ENCODE results near the gene PCCA.
"Not testable (repeated sequence)": the region's sequence is repeated elsewhere in the genome, so short reads cannot be mapped to it uniquely, and the experiment has no call there.

Gene PCCA, protein sequence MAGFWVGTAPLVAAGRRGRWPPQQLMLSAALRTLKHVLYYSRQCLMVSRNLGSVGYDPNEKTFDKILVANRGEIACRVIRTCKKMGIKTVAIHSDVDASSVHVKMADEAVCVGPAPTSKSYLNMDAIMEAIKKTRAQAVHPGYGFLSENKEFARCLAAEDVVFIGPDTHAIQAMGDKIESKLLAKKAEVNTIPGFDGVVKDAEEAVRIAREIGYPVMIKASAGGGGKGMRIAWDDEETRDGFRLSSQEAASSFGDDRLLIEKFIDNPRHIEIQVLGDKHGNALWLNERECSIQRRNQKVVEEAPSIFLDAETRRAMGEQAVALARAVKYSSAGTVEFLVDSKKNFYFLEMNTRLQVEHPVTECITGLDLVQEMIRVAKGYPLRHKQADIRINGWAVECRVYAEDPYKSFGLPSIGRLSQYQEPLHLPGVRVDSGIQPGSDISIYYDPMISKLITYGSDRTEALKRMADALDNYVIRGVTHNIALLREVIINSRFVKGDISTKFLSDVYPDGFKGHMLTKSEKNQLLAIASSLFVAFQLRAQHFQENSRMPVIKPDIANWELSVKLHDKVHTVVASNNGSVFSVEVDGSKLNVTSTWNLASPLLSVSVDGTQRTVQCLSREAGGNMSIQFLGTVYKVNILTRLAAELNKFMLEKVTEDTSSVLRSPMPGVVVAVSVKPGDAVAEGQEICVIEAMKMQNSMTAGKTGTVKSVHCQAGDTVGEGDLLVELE

DNA sequence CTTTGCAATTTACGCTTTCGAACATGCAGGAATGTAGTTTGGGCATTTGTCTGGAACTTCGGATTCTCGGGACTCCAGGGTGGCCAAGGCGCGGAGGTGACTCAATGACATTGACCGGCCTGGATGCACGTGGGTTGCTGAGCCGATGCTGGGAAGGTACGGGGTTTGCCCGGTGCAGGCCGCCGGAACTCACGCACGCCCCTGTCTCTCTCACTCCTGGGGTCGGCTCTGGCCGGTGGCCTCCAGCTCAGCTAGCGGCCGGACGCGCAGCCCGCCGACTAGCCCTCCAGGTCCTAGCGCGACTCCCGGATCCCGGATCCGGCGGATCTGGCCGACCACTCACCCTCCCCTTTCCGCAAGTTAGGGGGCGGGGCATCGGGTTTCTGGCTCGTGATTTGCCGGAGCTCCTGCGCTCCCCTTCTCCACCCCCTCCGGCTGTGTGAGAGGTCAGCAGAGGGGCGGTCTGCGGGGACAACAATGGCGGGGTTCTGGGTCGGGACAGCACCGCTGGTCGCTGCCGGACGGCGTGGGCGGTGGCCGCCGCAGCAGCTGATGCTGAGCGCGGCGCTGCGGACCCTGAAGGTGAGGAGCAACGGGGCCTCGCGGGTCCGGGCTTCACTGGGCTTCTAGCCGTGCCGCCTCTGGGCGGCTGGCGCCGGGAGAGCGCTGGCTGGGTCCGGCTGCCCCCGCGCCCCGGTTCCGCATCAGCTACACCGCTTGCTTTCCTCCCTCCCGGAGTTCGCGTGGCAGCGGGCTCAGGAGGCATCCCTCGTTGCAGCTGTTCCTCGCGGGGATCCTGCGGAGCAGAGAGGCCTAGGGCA, at the start of gene PCCA:
TSS of gene PCCA (plus strand) at position 450 of the 821 bp plus-strand sequence. CDS start at position 478, 28 bp downstream.
- DNase-seq = peak; percentile 95

DNA sequence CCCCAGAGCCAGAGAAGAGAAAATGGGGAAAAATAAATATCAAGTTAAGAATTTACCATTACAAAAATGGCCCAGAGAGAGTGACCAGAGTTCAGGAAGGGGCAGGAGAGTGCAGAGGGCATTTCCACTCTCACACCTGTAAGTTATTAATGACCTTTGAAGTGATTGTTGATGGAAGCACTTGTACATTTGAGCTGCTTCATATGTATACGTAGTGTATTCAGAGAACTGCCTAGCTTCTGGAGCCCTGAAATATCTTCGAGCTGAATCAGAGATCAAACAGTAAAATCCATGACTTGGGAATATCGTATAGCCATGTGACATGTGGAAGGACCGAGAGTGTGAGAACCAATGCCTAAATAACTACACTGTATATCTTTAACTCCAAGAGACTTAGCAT, 49.2 kb upstream of the PCCA start:
- peak; percentile 27 for DNase-seq

DNA sequence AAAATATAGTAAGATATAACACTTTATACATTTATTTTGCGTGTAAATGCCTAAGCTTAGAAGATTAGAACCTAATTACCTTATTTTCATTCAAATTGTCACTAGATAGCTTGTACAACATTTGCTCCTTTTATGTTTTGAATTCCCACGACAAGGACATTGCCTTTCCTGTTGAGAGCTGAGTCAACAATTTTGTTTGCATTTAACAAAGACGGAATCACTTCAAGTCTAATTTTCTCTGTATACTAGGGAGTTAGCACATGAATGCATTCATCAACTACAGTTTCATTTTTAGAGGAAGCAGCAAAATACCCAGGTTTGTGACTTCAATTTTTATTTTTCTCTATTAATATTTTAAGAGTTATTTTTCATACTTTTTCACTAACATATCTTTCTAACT, 48.7 kb upstream of the PCCA start:
- no peak for DNase-seq

DNA sequence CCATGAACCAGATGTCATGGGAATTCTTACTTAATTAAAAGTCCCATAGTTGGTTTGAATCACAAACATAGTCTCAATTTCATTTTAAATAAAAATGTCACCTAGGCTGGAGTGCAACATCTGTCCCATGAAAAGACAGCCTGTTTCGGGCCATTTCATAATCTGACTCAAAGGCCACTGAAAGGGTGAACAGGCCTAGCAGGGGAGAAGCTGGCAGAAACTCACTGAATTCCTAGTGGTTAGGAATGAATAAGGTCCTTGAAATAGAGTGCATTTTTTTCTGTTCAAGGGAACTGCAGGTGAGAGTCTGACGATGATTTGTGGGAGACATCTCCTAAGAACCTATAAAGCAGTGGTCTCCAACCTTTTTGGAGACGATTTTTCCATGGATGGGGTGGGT, 44.0 kb upstream of the PCCA start:
- no peak for DNase-seq

DNA sequence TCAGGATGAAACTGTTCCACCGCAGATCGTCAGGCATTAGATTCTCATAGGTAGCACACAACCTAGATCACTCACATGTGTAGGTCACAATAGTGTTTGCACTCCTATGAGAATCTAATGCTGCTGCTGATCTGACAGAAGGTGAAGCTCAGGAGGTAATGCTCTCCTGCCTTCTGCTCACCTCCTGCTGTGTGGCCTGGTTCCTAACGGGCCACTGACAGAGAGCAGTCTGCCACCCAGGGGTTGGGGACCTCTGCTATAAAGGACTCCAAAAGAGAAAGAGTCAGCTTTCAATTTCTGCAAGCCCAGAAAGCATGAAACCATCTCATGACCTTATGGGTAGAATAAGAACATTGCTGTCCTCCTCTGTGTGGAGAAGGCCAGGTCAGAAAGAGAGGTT, 43.5 kb upstream of the PCCA start:
- no peak for DNase-seq

DNA sequence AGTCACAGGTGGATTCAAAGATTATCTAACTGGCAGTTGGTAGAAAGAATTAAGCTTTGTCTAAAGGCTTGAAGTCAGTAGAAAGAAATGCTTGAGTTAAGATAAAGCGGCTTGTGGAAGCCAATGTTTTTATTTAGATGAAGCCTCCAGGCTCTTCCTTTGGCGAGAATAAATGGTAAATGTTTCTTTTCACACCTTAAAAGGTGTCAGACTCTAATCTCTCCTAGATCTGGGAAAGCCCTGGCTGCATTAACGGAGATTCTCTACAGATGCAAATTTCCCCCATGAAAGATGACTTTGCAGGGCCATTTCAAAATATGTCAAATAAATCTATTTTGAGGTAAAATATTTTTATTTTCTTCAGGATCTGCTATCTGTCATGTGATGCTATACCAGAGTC, 37.8 kb upstream of the PCCA start:
- no peak for DNase-seq

DNA sequence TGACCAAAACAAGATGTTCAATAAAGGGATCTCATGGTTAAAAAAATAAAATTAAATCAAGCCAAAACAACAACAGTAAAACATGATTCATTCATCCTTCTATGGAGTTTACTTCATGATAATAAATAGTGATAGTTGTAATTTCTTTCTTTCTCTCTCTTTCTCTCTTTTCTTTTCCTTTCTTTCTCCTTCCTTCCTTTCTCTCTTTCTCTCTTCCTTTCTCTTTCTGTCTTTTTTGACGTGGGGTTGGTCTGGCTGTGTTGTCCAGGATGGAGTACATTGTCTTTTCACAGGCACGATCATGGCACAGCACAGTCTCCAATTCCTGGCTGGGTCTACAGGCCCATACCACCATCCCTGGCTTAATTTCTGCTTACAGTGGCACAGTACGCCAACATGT, 29.1 kb upstream of the PCCA start:
- DNase-seq = no peak

DNA sequence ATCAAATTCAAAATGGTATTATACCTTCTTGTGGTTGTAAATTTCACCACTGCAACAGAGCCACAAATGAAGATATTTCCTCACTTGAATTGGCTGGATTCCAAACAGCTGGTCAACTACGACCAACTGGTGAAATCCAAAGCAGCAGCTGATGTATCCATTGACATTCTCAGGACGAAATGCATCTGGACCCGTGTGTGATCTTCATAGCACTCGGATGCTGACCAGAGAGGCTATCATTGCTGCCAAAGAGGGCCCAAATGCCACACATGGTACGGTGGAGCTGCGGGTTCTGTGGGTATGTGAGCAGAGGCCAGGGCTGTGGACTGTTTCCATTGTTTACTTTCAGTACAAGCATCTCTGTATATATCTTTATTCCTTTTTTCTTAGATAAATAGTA, 25.6 kb upstream of the PCCA start:
- no peak for DNase-seq

DNA sequence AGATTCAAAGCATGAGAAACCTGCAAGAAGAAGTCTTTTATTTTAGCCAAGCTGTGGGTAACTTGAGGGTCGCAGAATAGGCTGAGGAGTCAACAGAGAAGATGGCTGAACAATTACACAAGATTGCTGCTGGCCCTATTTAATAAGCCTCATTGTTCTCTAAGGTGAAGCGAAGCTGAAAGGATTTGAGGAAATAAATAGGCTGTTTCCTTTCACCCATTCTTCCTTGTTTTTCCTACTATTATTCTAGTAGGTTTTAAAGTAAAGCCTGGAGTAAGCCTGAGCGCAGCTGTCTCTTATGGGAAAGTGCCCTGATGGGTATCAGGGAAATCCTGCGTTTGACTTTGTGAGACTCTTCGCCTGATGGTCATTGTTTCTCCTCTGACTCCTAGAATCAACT, 25.0 kb upstream of the PCCA start:
- no peak for DNase-seq

DNA sequence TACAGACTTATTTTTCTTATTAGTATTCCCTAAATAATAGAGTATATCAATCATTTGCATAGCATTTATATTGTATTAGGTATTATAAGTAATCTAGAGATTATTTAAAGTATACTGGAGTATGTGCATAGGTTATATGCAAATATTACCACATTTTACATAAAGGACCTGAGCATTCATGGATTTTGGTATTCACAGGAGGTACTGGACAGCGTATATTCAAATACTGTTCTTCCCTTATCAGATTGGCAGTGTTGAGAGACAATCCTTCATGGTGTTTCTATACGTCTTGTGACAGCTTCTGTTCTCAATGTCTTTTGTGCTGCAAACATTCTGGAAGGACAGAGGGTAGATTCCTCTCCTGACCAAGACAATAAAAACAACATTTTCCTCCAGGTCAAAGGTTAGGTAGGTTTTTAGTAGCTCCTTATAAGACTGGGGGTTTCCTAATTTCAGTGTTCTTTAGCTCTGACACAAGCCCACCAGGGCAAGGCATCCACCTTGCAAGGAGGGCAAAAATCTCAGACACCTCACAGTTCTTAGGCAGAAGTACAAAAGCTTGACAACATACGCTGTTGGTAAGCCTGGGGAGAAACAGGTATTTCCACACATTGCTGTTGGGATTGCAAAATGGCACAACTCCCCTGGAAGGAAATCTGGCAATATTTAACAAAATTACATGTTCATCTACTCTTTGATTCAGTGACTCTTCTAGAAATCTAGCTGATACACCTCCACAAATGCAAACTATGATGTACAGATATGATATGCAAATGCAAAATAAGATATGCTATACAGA, 20.6 kb upstream of the PCCA start:
- DNase-seq = no peak

DNA sequence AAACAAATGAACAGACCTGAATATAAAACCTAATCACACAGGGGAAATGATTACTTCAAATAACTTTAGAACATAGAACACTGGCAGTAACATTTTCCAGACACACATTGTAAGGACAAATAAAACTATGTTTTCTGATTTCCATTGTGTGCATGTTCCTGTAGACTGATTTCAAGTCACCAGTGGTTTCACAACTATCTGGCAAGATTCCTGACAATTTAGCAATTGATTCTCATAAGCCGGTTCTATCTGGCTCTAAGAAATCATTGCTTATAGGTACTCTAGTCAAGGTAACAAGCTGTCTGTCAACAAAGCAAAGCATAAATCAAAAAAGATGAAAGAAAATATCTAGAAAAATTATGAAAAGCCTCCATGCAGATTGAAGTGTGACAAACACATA, 19.6 kb upstream of the PCCA start:
- no peak for DNase-seq

DNA sequence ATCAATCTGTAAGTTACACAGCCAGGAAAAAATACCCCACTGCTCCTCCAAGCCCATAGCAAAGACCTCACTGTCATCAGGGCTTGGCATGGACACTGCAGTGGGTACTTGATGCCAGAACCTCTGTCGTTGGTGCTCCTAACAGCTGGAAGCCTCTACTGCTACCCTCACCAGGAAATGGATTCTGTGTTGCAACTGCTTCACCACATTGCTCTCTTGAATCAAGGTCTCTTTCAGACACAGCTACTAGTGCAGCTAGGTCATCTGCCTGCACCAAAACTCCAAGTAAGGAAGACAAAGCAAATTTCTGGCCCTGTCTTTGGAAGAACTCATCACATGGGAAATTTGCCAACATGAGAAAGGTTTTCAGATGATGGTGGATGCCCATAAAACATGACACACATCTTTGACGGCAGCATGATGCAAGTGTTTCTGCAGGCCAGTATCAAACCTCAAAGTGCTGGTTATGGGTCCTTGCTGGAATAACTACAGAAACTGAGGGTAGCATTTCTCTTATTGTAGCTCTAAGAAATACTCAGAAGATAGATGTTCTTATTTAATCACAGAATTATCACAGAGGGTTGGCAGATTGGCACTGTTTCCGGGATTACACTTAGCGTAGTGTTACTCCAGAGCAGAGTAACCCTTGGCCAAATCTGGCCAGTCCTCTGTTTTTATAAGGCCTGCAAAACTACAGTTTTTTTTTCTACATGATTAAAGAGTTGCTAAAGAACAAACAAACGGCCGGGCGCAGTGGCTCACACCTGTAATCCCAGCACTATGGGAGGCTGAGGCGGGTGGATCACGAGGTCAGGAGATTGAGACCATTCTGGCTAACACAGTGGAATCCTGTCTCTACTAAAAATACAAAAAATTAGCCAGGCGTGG, 12.9 kb upstream of the PCCA start:
- DNase-seq = peak; percentile 21

DNA sequence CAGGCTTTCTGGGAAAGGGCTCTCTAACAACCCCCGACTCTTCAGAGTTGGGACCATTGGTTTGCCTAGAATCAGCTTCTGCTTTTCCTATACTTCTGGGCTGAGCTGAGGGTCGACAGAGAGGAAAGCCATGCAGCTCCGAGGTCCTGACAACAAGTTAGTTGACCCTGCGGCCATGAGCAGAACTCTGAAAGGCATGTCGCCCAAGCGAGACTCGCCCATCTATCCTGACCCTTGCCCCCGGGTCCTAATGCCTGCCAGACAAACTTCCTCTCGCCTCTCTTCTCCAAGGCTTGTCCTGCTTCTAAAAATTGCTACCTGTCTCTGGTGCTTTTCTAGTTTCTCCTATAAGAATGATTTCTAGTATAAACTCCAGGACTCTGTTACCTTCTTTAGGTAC, 9.9 kb upstream of the PCCA start:
- not testable (repeated sequence) for DNase-seq

DNA sequence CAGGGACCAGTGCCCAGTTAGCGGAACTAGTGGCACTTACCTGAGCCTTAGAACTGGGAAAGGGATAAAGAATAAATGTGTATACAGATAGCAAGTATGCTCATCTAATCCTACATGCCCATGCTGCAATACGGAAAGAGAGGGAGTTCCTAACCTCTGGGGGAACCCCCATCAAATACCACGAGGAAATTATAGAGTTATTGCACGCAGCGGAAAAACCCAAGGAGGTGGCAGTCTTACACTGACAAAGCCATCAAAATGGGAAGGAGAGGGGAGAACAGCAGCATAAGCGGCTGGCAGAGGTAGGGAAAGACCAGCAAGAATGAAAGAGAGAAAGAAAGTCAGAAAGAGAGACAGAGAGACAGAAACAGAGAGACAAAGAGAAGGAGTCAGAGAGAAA, 5.5 kb upstream of the PCCA start:
- not testable (repeated sequence) for DNase-seq

DNA sequence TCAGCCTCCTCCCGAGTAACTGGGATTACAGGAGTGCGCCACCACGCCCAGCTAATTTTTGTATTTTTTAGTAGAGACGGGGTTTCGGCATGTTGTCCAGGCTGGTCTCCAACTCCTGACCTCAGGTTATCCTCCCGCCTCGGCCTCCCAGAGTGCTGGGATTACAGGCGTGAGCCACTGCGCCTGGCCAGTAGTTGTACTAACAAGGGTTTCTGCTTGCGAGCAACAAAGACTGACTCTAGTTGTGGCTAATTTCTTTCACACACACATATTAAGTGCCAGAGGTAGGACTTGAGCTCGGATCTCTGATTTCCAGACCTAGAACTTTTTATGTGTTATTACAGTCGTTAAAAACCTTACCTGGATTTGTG, 635 bp upstream of the PCCA start:
- no peak for DNase-seq

DNA sequence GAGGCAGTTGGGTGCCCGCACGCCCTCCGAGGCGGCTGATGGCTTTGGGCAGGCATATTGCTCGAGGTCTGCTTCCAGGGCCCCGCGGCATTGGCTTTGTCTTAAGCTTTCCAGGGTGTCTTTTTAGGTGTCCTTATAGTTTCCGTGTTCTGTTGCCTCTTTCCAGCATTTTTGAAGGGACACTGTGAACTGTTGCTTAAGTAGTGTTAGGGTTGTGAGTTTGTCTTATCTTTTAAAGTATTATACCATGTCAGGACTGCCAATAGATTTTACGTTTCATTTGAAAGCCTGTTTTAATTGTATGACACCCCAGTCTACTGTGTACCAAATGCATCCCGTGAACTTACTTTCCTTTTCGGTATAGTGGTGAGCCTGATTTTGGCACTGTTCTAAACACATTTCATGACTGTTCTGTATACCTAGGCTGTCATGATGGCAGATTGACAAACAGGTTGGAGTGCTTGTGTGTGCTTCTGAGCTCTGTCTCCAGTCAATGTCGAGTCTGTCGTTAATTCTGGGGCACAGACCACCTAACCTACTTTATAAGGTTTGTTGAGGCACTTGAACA, 656 bp downstream of the PCCA start:
- DNase-seq = peak; percentile 11

DNA sequence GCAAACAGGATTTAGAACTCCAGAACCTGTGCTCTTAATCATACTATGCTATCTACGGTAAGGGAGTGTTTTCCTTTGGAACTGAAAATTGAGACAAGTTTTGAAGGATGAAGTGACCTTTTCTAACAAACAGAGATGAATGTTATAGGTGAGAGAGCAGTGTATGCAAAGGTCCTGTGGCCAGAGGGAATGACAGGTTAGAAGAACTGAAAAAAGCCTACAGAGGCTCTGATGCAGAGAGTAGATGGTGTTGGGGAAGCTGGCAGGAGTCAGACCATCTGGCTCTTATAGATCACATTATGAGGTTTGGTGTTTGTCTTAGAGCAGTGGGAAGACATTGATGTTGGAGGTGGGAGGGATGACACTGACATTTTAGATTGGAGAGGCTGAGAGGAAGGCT, 2.0 kb downstream of the PCCA start:
- no peak for DNase-seq

DNA sequence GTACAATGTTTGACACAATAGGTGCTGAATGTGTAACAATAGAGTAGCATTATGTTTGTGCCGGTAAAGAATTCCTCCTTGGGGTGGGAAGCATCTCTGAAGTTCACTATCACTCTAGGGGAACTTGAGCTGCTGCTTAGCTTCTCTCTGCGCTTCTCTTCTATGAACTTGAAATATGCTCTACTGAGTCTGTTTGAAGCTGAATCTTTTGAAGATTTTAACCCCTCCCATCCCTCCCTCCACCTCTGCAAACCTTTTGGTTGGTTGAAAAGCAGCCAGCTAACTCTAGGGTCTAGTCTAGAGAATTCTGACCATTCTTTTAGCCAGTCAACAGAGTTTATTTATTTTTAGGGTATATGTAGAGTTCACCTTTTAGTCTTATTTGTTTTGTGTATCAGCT, 2.5 kb downstream of the PCCA start:
- no peak for DNase-seq

DNA sequence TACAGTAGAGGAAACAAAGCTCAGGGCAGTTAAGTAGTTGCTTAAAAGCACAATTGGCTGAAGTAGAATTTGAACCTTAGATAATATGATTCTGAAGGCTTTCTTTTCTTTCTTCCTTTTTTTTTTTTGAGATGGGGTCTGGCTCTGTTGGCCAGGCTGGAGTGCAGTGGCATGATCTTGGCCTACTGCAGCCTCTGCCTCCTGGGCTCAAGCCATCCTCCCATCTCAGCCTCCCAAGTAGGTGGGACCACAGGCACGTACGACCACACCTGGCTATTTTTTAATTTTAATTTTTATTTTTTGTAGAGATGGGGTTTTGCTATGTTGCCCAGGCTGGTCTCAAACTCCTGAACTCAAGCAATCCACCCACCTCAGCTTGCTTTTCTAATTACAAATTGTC, 3.4 kb downstream of the PCCA start:
- DNase-seq = not testable (repeated sequence)

DNA sequence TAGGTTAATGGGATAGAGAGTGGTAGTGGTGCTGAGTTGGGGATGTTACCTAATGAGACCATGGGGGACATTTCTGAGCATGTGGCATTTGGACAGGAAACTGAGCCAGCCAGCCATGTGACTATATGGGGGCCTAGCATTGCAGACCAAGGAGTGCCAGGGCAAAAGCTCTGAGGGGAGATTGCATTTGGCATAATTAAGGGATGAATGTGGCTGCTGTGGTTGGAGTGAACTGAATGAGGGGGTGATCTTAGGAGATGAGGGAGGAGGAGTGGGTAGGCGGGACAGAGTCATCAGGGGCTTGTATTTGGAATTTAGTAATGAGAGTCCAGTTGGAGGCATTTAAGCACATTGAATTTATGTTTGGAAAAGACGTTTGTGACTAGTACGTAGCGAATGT, 6.6 kb downstream of the PCCA start:
- DNase-seq = no peak

DNA sequence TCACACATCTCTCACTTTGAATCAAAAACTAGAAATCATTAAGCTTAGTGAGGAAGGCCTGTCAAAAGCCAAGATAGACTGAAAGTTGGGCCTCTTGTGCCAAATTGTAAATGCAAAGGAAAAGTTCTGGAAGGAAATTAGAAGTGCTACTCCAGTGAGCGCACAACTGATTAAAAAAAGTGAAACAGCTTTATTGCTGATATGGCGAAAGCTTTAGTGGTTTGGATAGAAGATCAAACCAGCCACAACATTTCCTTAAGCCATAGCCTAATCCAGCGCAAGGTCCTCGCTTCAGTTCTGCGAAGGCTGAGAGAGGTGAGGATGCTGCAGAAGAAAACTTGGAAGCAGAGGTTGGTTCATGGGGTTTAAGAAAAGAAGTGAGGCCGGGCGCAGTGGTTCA, 7.6 kb downstream of the PCCA start:
- no peak for DNase-seq

All from EL (cell line).